HG03135 (cell line): ENCODE measurements around the gene SYNPO2.

Experiments used
- ATAC-seq: cut with Tn5 transposase; IDR thresholded peaks from one replicate; pipeline ENCODE4 v1.9.1; 2021; ENCODE audit warnings: mild to moderate bottlenecking, moderate library complexity; ENCODE audit not compliant: unreplicated experiment

The SYNPO2 gene

GRCh38 chr4:118881512-118882146 lies 7.0 kb upstream of the SYNPO2 start:
- no peak for ATAC-seq

- ATAC-seq = no peak
These were observed 4.8 kb upstream of the SYNPO2 start for GRCh38 chr4:118883861-118884260.

- ATAC-seq = no peak
These were observed 3.9 kb upstream of the SYNPO2 start for GRCh38 chr4:118884716-118885115.

GRCh38 chr4:118889312-118889691 lies 648 bp downstream of the SYNPO2 start:
- no peak for ATAC-seq

GRCh38 chr4:118894034-118894433 lies 5.4 kb downstream of the SYNPO2 start:
- no peak for ATAC-seq

GRCh38 chr4:118898221-118898620 lies 9.6 kb downstream of the SYNPO2 start:
- no peak for ATAC-seq

- ATAC-seq = no peak
These were observed 10.1 kb downstream of the SYNPO2 start for GRCh38 chr4:118898684-118899138.

- ATAC-seq = no peak
These were observed 15.8 kb downstream of the SYNPO2 start for GRCh38 chr4:118904418-118904817.

- ATAC-seq = no peak
These were observed 16.3 kb downstream of the SYNPO2 start for GRCh38 chr4:118904935-118905334.

GRCh38 chr4:118905566-118905965 lies 16.9 kb downstream of the SYNPO2 start:
- no peak for ATAC-seq

GRCh38 chr4:118909173-118909956 lies 20.7 kb downstream of the SYNPO2 start:
- no peak for ATAC-seq

GRCh38 chr4:118910221-118910620 lies 21.6 kb downstream of the SYNPO2 start:
- no peak for ATAC-seq

GRCh38 chr4:118911238-118911703 lies 22.6 kb downstream of the SYNPO2 start:
- ATAC-seq = no peak

- ATAC-seq = no peak
These were observed 26.8 kb downstream of the SYNPO2 start for GRCh38 chr4:118915468-118915867.

GRCh38 chr4:118916691-118917289 lies 28.1 kb downstream of the SYNPO2 start:
- no peak for ATAC-seq

GRCh38 chr4:118917582-118917981 lies 28.9 kb downstream of the SYNPO2 start:
- no peak for ATAC-seq

GRCh38 chr4:118918388-118918787 lies 29.7 kb downstream of the SYNPO2 start:
- no peak for ATAC-seq

GRCh38 chr4:118920247-118920646 lies 31.6 kb downstream of the SYNPO2 start:
- ATAC-seq = no peak

- no peak for ATAC-seq
These were observed 33.1 kb downstream of the SYNPO2 start for GRCh38 chr4:118921786-118922185.

GRCh38 chr4:118923891-118924290 lies 35.2 kb downstream of the SYNPO2 start:
- no peak for ATAC-seq

GRCh38 chr4:118927974-118928373 lies 39.3 kb downstream of the SYNPO2 start:
- ATAC-seq = no peak

GRCh38 chr4:118930255-118930654 lies 41.6 kb downstream of the SYNPO2 start:
- no peak for ATAC-seq
